ENCODE data around the gene MAU2. TPM values are rescaled to one million over a fixed set of nuclear protein-coding genes. Genes with fewer than 3 reads are reported as not detected.
A peak's percentile ranks its signal among the peaks of the same experiment; 100 is the strongest.
"Not testable (repeated sequence)": the region's sequence is repeated elsewhere in the genome, so short reads cannot be mapped to it uniquely, and the experiment has no call there.

The MAU2 gene
- total RNA-seq, 1 donor from 2014 or later = 20.7 TPM

GRCh38 chr19:19382118-19382517 is 61.5 kb downstream of the MAU2 start:
- no peak for DNase-seq (ENCODE audit: low spot score)

DNA sequence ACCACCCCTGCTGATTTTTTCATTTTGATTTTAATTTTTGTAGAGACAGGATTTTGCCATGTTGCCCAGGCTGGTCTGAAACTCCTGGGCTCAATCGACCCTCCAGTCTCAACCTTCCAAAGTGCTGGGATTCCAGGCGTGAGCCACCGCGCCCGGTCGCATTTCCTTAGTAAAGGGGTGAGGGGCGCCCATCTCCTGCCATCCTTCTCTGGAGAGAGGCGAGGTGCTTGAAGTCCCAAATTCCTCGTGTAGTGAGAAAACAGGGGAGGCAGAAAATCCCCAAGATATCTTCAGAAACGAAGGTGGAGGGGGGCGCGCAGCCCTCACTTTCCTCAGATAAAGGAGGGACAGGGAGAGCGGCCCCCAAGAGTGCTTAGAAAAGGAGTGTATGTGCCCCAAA is 63.9 kb downstream of the MAU2 start:
- no peak for DNase-seq (ENCODE audit: low spot score)

- DNase-seq (ENCODE audit: low spot score) = peak; percentile 100
Observed at GRCh38 chr19:19385131-19385895, 64.7 kb downstream of the MAU2 start.

DNA sequence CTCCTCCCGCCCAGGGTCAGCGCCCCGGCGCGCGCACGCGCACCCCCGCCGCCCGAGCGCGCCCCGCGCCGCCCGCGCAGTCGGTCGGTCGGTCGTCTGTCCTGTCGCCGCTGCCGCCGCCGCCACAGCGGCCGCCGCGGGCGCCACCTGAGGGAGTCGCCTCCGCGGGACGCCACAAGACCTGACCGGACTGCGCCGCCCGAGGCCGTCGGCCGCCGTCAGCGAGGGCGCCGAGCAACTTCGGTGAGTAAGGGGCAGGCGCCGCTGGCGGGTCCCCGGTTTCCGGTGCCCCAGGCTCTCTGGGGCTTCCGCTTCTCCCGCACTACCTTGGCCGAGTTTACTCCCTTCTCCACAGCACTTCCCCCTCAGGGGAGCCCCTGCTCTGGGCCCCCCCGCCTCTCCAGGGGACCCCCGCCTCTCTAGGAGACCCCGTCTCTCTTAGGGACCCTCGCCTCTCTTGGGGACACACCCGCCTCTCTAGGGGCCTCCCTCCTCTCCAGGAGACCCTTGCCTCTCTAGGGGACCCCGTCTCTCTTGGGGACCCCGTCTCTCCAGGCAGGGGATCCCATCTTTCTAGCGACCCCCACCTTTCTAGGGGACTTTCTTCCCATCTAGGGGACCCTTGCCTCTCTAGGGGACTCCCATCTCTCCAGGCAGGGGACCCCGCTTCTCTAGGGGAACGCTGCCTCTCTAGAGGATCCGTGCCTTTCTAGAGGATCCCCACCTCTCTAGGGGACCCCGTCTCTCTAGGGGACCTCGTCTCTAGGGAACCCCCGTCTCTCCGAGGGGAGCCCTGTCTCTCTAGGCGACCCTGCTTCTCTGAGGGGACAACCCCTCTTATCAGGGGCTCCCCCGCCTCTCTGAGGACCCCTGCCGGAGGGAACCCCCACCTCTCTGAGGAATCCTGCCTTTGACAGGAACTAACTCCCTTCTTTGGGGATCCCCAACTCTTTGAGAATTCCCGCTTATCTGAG is 65.6 kb downstream of the MAU2 start:
- DNase-seq (ENCODE audit: low spot score) = no peak

DNA sequence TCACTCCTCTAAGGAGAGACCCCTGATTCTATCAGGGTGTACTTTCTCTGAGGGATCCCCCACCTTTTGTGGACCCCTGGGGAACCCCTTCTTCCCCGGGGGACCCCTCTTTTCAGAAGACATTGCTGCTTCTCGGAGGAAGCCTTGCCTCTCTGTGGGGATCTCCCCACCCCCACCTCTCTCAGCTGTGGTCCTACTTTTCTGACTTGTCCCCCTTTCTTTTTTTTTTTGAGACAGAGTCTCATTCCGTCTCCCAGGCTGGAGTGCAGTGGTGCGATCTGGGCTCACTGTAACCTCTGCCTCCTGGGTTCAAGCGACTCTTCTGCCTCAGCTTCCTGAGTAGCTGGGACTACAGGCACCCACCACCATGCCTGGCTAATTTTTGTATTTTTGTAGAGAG is 66.5 kb downstream of the MAU2 start:
- DNase-seq (ENCODE audit: low spot score) = no peak

DNA sequence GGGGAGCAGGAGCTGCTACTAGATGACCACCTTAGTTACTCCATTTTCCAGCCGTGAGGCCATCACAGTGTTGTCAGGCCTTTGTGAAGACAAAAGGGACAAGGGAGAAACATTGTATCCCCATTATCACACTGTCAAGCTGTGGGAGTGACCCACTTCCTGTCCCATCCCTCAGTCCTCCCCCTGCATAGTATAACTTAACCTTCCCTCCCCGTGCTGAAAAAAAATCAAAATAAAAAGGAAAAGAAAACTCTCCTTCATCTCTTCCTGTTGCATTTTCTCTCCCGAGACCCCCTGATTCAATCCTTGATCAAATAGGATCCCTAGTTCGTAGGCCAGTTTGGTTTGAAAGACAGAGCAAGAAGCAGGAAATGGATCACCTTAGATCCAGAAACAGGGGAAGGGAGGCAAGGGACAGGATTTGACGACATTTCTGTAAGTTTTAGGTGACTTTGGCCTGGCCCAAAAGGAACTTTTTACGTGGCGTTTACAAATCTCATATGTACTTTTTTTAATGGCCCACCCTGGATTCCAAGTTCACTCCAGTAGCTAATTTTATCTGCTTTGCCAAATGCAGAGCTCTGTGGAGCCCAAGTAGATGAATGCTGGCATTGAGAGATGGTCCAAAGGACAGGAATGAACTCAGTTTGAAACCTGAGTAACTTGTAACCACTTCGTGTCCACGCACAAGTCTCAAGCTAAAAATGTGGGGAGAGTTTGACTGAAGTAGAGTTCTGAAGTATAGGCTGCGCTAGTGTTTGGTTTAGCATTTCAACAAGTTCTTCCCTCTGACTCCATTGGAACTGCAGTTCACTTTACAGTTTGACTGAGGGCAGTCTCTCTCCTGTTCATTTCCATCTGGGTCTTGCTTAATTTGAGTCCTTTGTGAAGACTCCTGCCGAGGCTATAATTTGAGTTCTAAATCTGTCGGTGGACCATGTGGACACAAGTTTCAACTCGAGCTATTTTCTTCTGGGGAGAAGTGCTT is 68.2 kb downstream of the MAU2 start:
- no peak for DNase-seq (ENCODE audit: low spot score)

GRCh38 chr19:19389683-19390082 is 69.1 kb downstream of the MAU2 start:
- not testable (repeated sequence) for DNase-seq (ENCODE audit: low spot score)

DNA sequence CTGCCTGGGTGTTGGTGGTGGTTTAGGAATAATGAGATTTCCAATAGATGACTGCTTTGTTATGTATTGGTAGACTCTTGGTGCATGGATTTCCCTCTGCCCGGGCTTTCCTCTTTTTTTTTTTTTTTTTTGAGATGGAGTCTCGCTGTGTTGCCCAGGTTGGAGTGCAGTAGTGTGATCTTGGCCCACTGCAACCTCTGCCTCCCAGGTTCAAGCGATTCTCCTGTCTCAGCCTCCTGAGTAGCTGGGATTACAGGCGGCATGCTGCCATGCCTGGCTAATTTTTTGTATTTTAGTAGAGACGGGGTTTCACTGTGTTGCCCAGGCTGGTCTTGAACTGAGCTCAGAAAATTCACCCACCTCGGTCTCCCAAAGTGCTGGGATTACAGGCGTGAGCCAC is 73.7 kb downstream of the MAU2 start:
- not testable (repeated sequence) for DNase-seq (ENCODE audit: low spot score)

GRCh38 chr19:19399733-19400433 is 79.3 kb downstream of the MAU2 start:
- no peak for DNase-seq (ENCODE audit: low spot score)

DNA sequence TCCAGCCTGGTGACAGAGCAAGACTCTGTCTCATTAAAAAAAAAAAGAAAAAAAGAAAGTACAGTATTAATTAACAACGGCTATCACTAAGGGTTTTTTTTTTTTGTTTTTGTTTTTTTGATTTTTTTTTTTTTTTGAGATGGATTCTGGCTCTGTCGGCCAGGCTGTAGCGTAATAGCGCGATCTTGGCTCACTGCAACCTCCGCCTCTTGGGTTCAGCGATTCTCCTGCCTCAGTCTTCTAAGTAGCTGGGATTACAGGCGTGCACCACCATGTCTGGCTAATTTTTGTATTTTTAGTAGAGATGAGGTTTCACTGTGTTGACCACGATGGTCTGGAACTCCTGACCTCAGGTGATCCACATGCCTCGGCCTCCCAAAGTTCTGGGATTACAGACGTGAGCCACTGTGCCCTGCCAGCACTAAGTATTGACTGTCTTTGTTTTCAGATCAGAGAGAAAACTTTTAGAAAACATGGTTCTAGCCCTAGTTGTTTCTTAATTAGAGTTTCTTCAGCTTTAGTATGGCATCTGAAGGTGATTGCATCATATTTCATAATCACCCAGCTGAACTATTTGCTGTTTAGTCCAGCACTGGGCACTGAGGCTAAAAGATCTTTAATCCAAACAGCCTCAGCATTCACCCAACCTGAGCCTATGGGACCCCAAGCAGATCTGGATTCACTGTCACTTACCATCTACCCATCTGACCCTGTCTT is 82.2 kb downstream of the MAU2 start:
- DNase-seq (ENCODE audit: low spot score) = no peak

- no peak for DNase-seq (ENCODE audit: low spot score)
Observed at GRCh38 chr19:19403373-19403901, 82.8 kb downstream of the MAU2 start.

GRCh38 chr19:19404879-19405860 is 84.5 kb downstream of the MAU2 start, which contains the start of gene GATAD2A:
TSS of gene GATAD2A (plus strand) at chr19:19405675. CDS start at chr19:19465346, 59,671 bp downstream.
- DNase-seq (ENCODE audit: low spot score) = peak; percentile 96

DNA sequence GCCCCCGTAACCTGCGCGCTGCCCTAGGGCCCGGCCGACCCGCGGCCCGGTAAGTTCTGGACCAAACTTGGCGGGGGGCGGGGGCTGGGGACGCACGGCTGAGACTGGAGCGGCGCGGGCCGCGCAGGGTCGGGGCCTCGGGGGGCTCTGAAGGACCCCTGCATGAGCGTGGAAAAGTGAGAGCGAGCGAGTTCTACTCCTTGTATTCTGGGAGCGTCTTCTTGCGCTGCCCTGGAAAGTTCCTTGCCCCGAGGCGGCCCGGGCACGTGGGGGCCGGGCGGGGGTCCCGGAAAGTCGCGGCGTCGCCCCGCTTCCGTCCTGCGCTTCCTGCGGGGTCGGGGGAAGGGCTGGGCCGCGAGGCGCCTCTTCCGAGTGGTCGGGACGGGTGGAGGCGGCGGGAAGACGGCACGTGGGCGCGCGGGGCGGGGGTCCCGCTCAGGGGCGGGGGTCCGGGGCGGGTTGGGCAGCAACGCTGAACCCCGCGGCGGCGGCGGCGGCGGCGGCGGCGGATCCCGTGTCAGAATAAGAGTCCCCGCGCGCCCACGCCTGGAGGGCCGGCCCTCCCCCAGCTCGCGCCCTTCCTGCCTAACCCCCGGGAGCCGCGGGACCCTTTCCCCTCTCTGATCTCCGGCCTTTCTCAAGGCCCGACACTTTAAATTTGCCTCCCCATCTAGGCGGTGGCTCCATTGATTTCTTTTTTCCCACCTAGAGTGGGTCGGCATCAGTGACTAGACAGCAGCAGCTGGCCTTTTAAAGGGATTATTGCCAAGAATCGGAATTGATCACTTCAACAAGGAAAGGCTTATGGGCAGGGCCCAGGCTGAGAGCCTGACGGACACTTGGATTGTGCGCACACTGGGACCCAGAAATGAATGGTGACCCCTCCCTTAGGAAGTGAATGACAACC is 85.6 kb downstream of the MAU2 start:
- DNase-seq (ENCODE audit: low spot score) = peak; percentile 54

GRCh38 chr19:19406878-19407632 is 86.4 kb downstream of the MAU2 start:
- no peak for DNase-seq (ENCODE audit: low spot score)

- no peak for DNase-seq (ENCODE audit: low spot score)
Observed at GRCh38 chr19:19407633-19407930, 87.0 kb downstream of the MAU2 start.

Data from umbilical cord (tissue), 2 donors.